ENCODE results near the gene SHC4. TPM values are rescaled to one million over a fixed set of nuclear protein-coding genes. Genes with fewer than 3 reads are reported as not detected.

Gene SHC4
- total and polyA plus RNA-seq, 2 of the 13 experiments (the other 11 are each of a cell fraction or from before 2014, with no cell fraction given) = 0.04 TPM; not detected in 1

DNA sequence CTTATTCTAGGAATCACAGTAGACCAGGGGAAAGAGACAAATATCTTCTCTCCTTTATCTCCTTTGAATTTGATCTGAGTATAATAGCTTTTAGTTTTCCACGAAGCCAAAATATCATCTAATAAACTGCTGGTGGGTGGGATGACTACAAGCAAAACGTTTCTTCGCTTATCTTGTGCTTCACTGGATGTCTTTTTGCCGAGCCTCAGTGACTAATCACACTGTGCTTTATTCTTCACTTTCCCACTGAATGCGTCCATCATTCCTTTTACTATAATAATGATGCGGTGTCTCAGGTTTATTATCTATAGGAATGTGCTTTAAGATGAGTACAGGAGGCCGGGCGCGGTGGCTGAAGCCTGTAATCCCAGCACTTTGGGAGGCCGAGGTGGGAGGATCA lies 185.4 kb downstream of the SHC4 start:
- no TSS peak for BruUV-seq (replicated peaks)
- WGBS (ENCODE audit: low lambda C conversion rate) = 96% methylated on average over 10 of the region's 10 CpGs
- Histone ChIP-seq H3K36me3 (replicated peaks in 1 of 2; ENCODE audit: control insufficient read depth in 1 of 2, insufficient read depth in 2 of 2, low read length in 2 of 2) (peaks cover 3 to 18% of the 10 kb centered on the region in 2 experiments; a peak in 3 of 5 replicates), H3K9ac (ENCODE audit: insufficient read depth, low read depth, low read length) (no peak overlapping the region), H3K79me2 (ENCODE audit: insufficient read depth, low read length) (no peaks in the 10 kb centered on the region), H4K20me1 (ENCODE audit: insufficient read depth, low read length) (no peaks in the 10 kb centered on the region), H3K27me3 (ENCODE audit: control insufficient read depth in 1 of 2, insufficient read depth in 2 of 2, low read length in 2 of 2) (no peaks in the 10 kb centered on the region; a peak in 1 of 5 replicates), H3K27ac (ENCODE audit: extremely low read length, insufficient read depth, low read length) (no peak overlapping the region), H3K4me1 (ENCODE audit: insufficient read depth, low read length) (no peaks in the 10 kb centered on the region), H2AFZ (ENCODE audit: low read length) (no peak overlapping the region), H3K4me2 (ENCODE audit: low read depth, low read length) (no peak overlapping the region), H3K9me3 (ENCODE audit: low read length) (no peaks in the 10 kb centered on the region), H3K4me3 (replicated peaks in 1 of 3; ENCODE audit: insufficient read depth in 1 of 3, low read depth in 2 of 3, low read length in 3 of 3) (no peak overlapping the region)
- in situ Hi-C loops (cut with HindIII; ENCODE audit: extremely low pct_ligation_motif_present, low pct_unique_long_range_greater_than_20kb) (no loop called here), intact Hi-C loops (cut with micrococcal nuclease; ENCODE audit: unreplicated experiment) (no loop called here)
- ATAC-seq (no peak), FAIRE-seq (no peak), DNase-seq (ENCODE audit: low spot score) (no peak)
- POLR2A ChIA-PET = no interaction called here
- CTCF ChIA-PET (ENCODE audit: low intra/inter-chr PET ratio, low total read pairs) = no interaction called here
- TF ChIP-seq RBFOX2 (IDR thresholded peaks at IDR 0.05; ENCODE audit: low read depth, low read length) (no peak), MEIS1 (CRISPR knock-in tag; IDR thresholded peaks at IDR 0.05; ENCODE audit: borderline replicate concordance) (no peak), WIZ (CRISPR knock-in tag; IDR thresholded peaks at IDR 0.05) (no peak), ZNF326 (CRISPR knock-in tag; IDR thresholded peaks at IDR 0.05; ENCODE audit: borderline replicate concordance) (no peak), ZNF230 (CRISPR knock-in tag; IDR thresholded peaks at IDR 0.05) (no peak), TBP (CRISPR knock-in tag; IDR thresholded peaks at IDR 0.05) (no peak), FOXM1 (CRISPR knock-in tag; IDR thresholded peaks at IDR 0.05) (no peak), RELA (CRISPR knock-in tag; IDR thresholded peaks at IDR 0.05) (no peak)
- TF ChIP-seq, protein P1, sequence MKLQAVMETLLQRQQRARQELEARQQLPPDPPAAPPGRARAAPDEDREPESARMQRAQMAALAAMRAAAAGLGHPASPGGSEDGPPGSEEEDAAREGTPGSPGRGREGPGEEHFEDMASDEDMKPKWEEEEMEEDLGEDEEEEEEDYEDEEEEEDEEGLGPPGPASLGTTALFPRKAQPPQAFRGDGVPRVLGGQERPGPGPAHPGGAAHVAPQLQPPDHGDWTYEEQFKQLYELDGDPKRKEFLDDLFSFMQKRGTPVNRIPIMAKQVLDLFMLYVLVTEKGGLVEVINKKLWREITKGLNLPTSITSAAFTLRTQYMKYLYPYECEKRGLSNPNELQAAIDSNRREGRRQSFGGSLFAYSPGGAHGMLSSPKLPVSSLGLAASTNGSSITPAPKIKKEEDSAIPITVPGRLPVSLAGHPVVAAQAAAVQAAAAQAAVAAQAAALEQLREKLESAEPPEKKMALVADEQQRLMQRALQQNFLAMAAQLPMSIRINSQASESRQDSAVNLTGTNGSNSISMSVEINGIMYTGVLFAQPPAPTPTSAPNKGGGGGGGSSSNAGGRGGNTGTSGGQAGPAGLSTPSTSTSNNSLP (IDR thresholded peaks at IDR 0.05; ENCODE audit: low read depth, low read length) = no peak
- TF ChIP-seq, protein P2, sequence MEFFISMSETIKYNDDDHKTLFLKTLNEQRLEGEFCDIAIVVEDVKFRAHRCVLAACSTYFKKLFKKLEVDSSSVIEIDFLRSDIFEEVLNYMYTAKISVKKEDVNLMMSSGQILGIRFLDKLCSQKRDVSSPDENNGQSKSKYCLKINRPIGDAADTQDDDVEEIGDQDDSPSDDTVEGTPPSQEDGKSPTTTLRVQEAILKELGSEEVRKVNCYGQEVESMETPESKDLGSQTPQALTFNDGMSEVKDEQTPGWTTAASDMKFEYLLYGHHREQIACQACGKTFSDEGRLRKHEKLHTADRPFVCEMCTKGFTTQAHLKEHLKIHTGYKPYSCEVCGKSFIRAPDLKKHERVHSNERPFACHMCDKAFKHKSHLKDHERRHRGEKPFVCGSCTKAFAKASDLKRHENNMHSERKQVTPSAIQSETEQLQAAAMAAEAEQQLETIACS (CRISPR knock-in tag; IDR thresholded peaks at IDR 0.05) = no peak
